CD4-positive, alpha-beta T cell treated with Interleukin-17A for 4 hours (primary cell): ENCODE results near the gene METTL4.
"Not testable (repeated sequence)": the region's sequence is repeated elsewhere in the genome, so short reads cannot be mapped to it uniquely, and the experiment has no call there.

Experiments
- DNase-seq: peaks from one replicate; pipeline ENCODE4 v3.0.0-alpha.2; 2020; ENCODE audit warnings: mixed read lengths

METTL4 gene

DNA sequence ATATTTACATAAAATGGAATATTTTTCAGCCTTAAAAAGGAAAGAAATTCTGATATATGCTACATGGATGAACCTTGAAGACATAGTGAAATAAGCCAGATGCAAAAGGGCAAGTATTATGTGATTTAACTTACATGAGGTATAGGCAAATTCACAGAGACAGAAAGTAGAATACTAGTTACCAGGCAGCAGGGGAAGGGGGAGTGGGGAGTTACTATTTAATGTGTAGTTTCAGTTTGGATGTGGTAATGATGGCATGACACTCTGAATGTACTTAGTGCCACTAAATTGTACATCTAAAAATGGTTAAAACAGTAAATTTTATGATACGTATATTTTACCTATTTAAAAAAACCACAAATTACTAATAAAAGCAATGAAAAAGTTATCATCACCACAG lies 12.1 kb downstream of the METTL4 start:
- DNase-seq: no peak

DNA sequence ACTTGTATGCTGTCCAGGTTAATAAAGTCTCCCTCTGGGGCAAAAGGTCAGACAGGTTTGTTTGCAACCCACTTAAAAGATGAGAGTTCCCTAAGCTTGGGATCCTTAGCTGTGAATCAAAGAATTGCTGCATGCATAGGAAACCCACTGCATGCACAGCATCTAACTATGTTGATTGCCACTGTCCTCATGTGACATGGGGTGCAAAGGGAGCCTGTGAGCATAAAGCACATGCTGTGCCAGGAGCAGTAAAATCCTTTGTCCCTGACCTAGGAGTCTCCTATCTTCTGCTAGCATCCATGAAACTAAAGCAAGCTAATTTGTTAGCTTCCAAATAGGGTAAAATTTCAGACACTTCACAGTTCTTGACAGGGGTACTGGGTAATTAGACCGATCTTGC lies 13.8 kb downstream of the METTL4 start:
- no peak for DNase-seq

DNA sequence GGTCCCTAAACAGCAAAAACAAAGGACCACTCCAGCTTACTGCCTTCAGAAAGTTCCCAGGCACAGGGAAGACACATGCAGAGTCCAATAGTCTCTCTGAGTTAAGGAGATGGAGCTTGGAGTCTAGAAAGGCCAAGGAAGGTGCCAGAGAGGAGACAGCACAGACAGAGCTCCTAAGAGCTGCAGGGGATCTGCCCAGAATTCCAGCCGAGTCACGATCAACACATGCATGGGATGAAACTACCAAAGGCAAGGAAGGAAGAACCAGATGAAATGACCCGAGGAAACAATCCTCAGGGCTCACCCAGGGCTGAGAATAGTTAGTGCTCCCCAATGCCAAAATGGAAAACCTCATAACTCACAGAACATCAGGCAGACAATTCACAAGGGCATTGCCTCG lies 15.4 kb downstream of the METTL4 start:
- no peak for DNase-seq

DNA sequence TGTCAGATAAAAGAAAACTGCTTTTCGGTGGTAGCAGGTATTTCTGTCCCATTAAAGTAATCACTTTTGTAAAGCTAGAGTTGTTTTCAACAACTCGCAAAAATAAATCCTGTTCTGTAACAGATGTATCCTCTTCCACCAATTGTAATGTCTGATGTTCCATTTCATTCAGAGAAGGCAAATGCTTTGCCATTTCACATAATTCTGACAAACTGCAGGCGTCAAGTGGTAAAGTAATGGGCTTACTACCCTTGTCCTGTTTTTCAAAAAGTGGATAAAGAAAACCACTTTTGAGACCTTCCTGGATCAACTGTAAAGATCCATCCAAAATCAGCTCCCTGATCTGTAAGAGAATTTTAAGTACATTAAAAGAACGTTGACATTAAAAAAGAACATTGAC lies 16.6 kb downstream of the METTL4 start:
- DNase-seq: no peak

DNA sequence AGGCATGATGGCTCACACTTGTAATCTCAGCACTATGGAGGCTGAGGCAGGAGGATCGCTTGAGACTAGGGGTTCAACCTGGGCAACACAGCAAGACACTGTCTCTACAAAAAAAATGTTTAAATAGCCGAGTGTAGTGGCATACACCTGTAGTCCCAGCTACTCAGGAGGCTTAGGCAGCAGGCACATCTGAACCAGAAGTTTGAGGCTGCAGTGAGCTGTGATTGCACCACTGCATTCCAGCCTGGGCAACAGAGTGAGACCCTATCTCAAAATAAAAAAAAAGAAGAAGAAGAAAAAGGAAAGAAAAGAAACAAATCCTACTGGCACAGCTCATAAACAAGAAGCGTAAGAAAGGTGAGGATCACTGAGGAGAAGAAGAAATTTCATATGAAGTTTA lies 19.9 kb downstream of the METTL4 start:
- no peak for DNase-seq

DNA sequence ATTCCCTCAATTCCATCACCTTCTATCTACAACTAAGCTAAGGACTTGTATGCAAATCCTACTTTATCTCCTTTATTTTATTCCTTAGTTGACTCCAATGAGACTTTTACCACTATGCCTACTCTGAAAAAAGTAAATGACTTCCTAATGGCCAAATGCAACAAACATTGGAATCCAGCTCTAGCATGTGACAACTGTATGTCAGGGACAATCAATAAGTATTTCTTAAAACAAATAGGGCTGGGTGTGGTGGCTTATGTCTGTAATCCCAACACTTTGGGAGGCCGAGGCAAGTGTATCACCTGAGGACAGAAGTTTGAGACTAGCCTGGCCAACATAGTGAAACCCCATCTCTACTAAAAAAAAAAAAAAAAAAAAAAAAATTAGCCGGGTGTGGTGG lies 21.8 kb downstream of the METTL4 start:
- DNase-seq: no peak

DNA sequence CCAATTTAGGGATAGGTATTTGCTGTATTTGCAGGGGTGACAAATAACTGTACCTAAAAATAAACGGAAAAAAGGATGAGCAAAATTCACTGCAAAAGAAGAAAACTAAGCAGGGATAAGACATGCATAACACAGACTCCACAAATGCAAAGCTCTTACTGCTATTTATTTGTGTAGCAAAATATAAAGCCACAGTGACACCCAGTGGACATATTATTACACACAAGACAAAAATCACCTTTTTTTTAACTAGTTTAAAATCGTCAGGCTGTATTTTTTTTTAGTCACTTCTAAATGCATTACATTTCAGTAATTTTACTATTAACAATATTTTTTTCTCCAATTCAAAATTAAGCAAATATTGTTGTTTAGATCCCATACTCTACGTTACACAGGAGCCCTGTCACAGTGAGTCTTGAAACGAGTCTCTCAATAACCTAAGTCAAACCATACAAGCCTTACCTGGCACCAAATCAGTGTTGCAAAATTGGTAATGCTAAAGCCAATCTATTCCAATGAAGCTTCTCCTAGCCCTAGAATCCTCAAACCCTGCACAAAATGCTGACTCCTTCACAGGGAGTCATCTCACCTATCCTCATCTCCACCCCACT lies 23.7 kb downstream of the METTL4 start:
- DNase-seq: no peak

DNA sequence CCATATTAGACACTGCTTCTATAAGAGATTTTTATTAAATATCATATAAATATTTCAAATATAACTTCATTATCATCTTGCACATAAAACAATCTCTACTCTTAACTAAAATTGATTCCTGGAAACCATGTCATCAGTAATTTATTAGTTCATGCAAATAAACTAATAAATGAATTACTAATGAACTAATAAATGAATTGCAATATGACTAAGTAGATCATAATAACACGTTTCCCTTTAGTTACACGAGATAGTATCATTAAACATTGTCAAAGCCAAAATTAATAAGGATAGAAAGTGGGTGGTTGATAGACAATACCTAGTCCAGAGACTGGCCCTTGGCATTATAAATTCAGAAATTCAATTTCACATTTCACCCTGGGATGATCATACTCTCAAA lies 26.1 kb downstream of the METTL4 start:
- no peak for DNase-seq

GRCh38 chr18:2541925-2542563 lies 29.3 kb downstream of the METTL4 start:
- not testable (repeated sequence) for DNase-seq

GRCh38 chr18:2540575-2540974 lies 30.7 kb downstream of the METTL4 start:
- no peak for DNase-seq

GRCh38 chr18:2538844-2539243 lies 32.5 kb downstream of the METTL4 start:
- no peak for DNase-seq

- DNase-seq: no peak
Observed at GRCh38 chr18:2538236-2538635, 33.1 kb downstream of the METTL4 start.

DNA sequence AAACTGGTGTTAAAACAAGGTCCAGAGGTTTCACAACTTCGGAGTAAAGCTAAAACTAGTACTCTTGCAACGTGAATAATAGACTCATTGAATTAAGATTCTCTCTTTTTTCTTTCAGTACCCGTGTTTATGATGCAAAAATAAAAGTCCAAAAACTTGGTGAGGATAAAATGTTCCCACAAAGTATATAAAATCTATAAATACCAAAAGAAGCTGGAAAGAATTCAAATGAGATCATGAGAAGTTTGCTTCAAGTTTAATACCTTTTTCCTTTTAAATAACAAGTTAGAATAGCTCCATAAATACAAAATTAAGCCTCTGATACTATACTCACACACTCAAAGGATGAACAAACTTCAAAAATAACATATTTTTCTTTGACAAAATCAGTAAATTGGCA lies 34.0 kb downstream of the METTL4 start:
- no peak for DNase-seq

DNA sequence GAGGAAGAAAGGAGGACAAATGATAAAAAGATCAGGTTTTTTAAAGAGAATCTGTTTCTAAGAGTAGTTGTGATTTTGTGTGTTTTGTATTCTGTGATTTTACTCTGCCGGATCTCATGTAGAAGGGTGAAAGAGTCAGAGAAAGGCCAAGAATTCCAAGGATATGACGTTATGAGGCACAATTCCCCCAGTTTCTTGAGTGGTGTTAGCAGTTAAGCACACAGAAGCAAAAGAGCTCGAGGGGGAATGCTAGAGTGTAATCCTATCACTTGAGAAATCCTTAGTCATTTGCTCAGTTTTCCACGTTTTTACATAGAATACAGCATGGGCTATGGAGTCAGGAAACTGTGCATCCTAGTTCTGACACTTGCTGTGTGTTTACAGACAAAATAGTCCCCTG lies 34.8 kb downstream of the METTL4 start:
- no peak for DNase-seq

- no peak for DNase-seq
Observed at GRCh38 chr18:2536063-2536462, 35.2 kb downstream of the METTL4 start.

- DNase-seq: no peak
Observed at GRCh38 chr18:2535419-2535910, 35.8 kb downstream of the METTL4 start.

- no peak for DNase-seq
Observed at GRCh38 chr18:2534906-2535305, 36.4 kb downstream of the METTL4 start.

DNA sequence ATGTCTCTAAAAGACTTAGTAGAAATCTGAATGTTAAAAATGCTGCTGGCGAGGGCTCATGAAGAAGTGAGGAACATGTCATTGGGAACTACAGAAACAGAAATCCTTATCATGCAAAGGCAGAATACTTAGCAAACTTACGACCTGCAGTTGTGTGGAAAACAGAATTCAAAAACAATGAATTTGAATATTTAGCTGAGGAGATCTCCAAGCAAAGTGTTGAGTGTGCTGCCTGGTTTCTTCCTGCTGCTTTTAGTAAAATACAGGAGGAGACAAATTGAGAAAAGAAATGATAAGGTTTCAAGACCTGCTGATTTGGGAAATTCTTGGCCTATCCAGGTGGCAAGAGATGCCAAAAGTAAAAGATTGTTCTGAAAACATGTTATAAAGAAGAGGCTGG lies 38.5 kb downstream of the METTL4 start:
- DNase-seq: no peak

DNA sequence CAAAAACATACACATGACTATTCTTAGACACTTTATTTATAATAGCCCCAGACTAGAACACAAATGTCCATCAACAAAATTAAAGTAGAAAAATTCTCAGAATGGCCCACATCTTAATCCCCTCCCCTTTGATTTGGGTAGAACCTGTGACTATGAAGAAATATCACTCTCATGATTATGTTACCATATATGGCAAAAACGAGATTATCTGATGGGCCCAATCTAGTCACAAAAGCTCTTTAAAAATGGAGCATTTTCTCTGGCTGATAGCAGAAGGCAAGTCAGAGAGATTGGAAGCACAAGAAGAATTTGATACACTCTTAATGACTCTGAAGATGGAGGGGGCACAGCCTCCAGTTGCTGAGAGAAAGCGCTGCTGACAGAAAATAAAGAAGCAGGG lies 39.6 kb downstream of the METTL4 start:
- DNase-seq: no peak

DNA sequence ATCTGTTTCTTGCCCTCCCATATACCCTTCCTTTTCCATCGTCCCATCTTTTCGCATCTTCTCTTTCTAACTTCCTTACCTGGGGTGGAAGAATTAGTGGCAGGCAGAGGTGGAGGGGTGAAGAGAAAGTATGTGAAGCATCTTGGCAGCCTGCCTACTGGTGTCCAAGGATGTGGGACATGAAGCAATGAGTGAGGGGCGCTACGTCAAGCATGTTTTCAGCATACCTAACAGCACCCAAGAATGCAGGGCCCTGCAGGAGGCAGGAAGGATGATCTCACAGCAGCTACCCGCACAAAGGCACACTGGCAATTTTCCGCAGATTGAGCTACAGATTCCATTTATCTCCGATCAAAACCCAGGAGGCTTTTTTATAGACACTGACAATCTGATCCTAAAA lies 42.2 kb downstream of the METTL4 start:
- no peak for DNase-seq

DNA sequence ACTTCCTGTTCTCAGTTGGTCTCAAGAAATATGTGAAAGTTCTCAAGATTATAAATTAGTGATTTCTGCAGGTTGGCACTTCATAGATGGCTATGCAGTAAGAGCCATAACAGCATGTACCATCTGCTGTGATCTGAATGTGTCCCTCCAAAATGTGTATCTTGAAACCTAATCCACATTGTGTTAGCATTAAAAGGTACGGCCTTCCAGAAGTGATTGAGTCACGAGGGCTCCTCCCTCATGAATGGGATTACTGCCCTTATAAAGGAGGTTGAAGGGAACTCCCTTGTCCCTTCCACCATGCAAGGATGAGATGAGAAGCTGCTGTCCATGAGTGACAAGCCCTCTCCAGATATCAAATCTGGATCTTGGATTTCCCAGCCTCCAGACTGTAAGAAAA lies 45.0 kb downstream of the METTL4 start:
- DNase-seq: no peak

DNA sequence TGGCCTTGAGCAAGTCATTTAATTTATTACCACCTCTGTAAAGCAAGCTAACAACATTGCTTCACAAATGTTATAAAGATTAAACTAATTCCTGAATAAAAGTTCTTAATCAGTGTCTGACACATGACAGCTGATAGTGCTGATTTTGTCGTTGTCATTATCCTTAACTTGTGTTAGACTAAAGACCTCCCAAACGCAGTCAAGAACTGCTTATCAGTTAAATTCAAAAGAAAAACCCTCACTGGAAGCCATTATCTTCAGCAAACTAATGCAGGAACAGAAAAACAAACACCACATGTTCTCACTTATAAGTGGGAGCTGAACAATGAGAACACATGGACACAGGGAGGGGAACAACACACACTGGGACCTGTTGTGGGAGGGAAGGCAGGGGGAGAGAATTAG lies 46.5 kb downstream of the METTL4 start:
- DNase-seq: not testable (repeated sequence)

GRCh38 chr18:2522112-2522511 lies 49.2 kb downstream of the METTL4 start:
- no peak for DNase-seq

DNA sequence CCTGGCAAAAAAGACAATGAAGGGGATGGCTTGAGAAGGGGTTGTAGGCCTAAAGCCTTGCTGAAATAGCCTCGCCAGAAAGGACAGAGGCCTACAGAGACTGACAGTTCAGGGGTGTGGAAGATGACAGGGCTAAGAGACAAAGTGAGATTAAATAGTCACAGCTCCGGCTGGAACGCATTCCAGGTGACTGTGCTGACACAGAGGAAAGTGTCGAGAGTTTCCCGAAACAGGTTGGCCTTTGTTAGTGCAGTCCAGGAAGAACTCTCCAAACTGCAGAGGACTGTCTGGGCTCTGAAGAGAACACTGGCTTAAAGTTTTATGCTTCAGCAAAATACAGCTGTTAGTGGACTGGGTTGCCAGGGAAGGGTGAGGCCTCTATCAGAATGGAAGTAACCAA lies 52.8 kb downstream of the METTL4 start:
- DNase-seq: no peak
